ENCODE results near the gene CNPY3. TPM values are rescaled to one million over a fixed set of nuclear protein-coding genes. Genes with fewer than 3 reads are reported as not detected.

Gene CNPY3
- total RNA-seq, 1 experiment from 2014 or later, result 56.0 TPM

DNA sequence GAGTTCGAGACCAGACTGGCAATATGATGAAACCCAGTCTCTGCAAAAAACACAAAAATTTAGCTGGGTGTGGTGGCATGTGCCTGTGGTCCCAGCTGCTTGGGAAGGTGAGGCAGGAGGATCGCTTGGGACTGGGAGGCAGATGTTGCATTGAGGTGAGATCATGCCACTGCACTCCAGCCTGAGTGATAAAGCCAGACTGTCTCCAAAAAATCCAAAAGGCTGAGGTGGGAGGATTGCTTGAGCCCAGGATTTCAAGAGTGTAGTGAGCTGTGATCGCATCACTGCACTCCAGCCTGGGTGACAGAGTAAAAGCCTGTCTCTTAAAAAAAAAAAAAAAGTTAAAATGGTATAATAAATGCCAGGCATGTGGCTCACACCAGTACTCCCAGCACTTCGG is 14.7 kb upstream of the CNPY3 start:
- H3K4ac ChIP-seq (ENCODE audit: low read depth, low read length), result no peak overlapping the region
- H3K9me3 ChIP-seq (ENCODE audit: control insufficient read depth, low read depth, low read length), result no peaks in the 10 kb centered on the region
- H3K9me3 Mint-ChIP-seq, result no peaks in the 10 kb centered on the region; a peak in 1 of 5 replicates
- H3K4me3 Mint-ChIP-seq, result no peak overlapping the region
- no peaks in the 10 kb centered on the region for H3K27me3 ChIP-seq (ENCODE audit: insufficient read depth, low read length)
- no peaks in the 10 kb centered on the region for H3K4me1 ChIP-seq (ENCODE audit: insufficient read depth, low read length)
- H3K79me2 ChIP-seq (ENCODE audit: insufficient read depth, low read length), result no peaks in the 10 kb centered on the region
- H2BK5ac ChIP-seq (ENCODE audit: insufficient read length, low read length), result no peak overlapping the region
- H2AFZ ChIP-seq (ENCODE audit: low read length), result no peak overlapping the region
- no peak overlapping the region for H2AK5ac ChIP-seq (ENCODE audit: insufficient read length, low read length)
- H3K9ac ChIP-seq (ENCODE audit: extremely low read depth, insufficient read length, low read length), result no peak overlapping the region
- H4K91ac ChIP-seq (ENCODE audit: insufficient read length, low read depth, low read length), result no peak overlapping the region
- no peak overlapping the region for H2BK12ac ChIP-seq (ENCODE audit: insufficient read length, low read depth, low read length)
- no peak for TF ChIP-seq CTCF (conservative IDR thresholded peaks at IDR 0.05)
- no peak overlapping the region for H3K56ac ChIP-seq (ENCODE audit: insufficient read length, low read depth, low read length)
- peaks cover 5% of the 10 kb centered on the region in 2 experiments; a peak in 3 of 4 replicates for H3K4me1 Mint-ChIP-seq
- H3K27ac Mint-ChIP-seq, result no peak overlapping the region; a peak in 2 of 7 replicates
- no peak overlapping the region for H3T11ph ChIP-seq (ENCODE audit: low read length)
- no peak overlapping the region for H2BK15ac ChIP-seq (ENCODE audit: low read depth, low read length)
- no peaks in the 10 kb centered on the region for H3K79me1 ChIP-seq (ENCODE audit: insufficient read depth, low read depth, low read length, poor library complexity, severe bottlenecking)
- H3K23ac ChIP-seq (ENCODE audit: insufficient read length, low read depth, low read length), result no peak overlapping the region
- H4K8ac ChIP-seq (replicated peaks; ENCODE audit: insufficient read length, low read depth, low read length), result no peak overlapping the region
- H4K20me1 ChIP-seq (ENCODE audit: control insufficient read depth, insufficient read depth, insufficient read length), result no peaks in the 10 kb centered on the region
- no peaks in the 10 kb centered on the region for H3K23me2 ChIP-seq (ENCODE audit: insufficient read length, low read depth, low read length, poor library complexity, severe bottlenecking)
- H3K14ac ChIP-seq (ENCODE audit: insufficient read depth, low read length), result no peak overlapping the region
- no CpG with 5 or more reads among the region's 4 CpGs for WGBS (ENCODE audit: extremely low coverage, insufficient read length, low lambda C conversion rate)
- no peak overlapping the region for H3K18ac ChIP-seq (ENCODE audit: insufficient read length, low read depth, low read length)
- no peak overlapping the region for H2BK20ac ChIP-seq (ENCODE audit: low read depth, low read length, poor library complexity, severe bottlenecking)
- 0 out of 2 replicates have a peak, but pooled peaks cover 1% of the 10 kb centered on the region for H3K27me3 Mint-ChIP-seq (ENCODE audit: low read depth)
- H3K4me2 ChIP-seq (ENCODE audit: insufficient read depth, insufficient read length, low read length), result no peak overlapping the region
- H4K5ac ChIP-seq (ENCODE audit: insufficient read length, low read depth, low read length), result no peak overlapping the region
- H3K27ac ChIP-seq (ENCODE audit: insufficient read length, low read depth, low read length), result no peak overlapping the region
- H2BK120ac ChIP-seq (ENCODE audit: low read depth, low read length, poor library complexity, severe bottlenecking), result no peak overlapping the region
- H3K36me3 Mint-ChIP-seq (ENCODE audit: insufficient read depth in 1 of 3, low read depth in 3 of 3), result no peaks in the 10 kb centered on the region
- no peak for DNase-seq

All from H9 (cell line).